HG02884 (cell line): ENCODE data around the gene ARNT2.

ENCODE experiments used
- ATAC-seq: cut with Tn5 transposase; IDR thresholded peaks from one replicate; pipeline ENCODE4 v1.9.1; 2021; ENCODE audit warnings: mild to moderate bottlenecking, moderate library complexity; ENCODE audit not compliant: unreplicated experiment

Gene ARNT2

DNA sequence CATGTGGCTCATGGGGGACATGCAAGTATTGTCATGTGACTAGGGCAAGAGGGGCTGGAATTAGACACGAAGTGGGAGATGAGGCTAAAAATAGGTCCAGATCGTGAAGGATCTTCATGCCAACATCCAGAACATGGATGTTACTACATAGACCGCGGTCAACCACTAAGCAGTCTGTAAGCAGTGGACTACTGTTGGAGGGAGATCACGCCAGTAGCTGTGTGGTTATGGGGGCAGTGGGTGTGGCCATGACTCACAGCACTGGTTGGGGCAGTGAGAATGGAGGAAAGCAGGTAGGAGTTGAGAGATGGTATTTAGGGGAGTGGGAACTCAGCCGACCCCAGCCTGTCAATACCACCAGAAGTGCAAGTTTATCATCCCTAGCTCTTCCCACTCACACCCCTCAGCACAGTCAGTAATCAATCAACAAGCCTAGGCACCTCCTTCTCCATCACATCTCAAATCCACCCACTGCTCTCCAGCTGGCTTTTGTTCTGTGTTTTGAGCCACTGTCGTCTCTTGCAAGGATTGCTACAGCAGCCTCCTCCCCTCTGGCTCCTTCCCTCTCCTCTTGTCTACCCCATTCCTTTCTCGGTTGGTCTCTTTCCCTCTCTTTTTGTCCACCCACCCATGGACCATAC lies 183.8 kb downstream of the ARNT2 start:
- ATAC-seq = no peak

DNA sequence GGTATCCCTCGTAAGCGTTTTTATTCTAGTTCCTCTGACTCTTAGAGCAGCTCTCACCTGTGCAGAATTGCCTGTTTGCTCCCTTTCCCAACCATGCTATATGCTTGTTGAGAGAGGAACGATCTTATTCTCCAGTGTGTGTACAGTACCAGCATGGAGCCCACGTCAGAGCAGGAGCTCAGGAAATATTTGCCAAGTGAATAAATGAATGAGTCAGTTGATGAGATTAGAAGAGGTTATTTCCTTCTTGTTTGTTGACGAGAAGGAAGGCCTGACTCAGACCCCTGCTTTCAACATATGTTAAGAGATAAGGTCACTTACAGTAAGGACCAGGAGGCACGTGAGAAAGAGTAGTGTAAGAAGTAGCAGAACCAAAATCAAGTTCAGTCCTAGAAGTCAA lies 184.6 kb downstream of the ARNT2 start:
- ATAC-seq = no peak

DNA sequence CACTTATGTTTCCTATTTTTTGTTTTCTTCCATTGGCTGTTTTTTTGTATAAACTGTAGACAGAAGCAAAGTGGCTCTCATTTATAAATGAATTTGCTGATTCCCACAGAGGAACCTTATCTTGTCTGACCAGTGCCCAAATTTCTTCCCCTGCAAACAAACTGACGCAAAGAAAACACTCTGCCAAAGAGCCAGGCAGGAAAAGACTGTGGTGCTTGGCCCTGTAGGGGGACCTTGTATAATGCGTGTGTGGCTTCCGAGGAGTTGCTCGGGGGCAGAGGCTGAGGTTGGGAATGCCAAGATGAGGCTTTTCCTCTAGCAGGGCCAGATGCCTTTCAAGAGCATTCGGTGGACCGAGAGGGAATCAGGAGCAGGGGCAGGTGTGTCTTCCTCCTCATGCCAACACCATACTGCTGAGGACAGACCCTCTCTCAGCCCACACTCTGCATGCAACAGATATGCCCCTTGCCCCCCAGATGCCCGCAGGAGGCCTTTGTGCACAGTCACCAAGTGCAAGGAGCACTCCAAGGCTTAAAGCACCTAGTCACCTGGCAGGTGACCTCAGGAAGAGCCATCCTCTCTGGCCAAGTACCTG lies 186.7 kb downstream of the ARNT2 start:
- ATAC-seq = no peak

DNA sequence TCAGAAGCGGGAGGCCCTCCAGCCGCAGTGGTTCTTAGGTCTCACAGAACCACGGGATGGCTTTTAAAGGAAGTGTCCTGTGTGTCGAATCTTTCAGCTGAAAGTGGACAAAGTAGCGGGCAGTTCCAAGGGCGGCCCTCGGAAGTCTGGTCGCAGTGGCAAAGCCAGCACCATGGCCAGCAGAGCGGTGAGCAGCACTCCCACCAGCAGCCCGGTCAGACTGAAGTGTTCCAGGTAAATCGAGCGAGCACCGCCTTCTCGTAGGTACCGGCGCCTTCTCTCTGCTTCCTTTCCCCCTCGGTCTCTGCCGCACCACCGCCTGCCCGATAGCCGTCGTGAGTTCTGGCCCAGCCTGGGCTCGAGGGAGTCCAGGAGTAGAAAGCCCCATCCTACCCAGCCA lies 187.3 kb downstream of the ARNT2 start:
- ATAC-seq = no peak

DNA sequence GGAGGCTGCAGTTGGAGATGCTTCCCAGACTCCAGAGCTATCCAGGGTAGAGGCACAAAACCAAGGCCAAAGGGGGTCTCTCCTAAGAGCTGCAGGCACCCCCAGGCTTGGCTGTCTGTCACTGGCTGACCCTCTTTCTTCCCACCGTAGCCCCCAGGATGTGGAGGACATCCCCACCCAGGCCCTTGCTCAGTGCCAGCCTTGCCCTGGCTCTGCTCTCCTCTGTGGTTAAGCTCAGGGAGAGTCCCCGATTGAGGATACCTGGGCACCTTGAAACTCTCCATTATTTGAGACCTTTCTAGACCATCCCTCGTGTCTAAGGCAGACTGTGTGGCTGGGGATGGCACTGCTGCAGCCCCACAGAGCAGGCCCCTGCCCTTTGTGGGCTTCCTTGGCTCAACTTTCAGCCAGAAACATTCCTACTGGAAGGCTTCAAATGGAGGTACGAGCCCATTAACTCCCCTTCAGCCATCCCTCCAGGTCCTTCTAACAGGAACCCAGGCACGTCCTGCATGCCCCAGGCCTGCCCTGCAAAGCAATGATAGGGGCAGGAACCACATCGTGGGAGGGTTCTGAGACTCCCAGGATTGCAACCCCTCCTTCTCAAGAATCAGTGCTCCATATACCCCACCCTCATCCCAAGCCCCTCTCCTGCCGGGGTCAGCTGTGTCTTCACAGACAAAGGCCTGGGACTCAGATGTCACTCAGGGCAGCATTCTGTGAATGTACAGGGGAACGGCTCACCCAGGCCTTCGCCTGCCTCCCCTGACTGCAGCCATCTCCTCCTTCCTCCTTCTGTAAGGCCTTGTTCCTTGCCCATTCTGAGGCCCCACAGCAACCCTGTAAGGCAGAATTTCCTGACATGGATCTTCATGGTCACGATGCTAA lies 188.0 kb downstream of the ARNT2 start:
- ATAC-seq = no peak

DNA sequence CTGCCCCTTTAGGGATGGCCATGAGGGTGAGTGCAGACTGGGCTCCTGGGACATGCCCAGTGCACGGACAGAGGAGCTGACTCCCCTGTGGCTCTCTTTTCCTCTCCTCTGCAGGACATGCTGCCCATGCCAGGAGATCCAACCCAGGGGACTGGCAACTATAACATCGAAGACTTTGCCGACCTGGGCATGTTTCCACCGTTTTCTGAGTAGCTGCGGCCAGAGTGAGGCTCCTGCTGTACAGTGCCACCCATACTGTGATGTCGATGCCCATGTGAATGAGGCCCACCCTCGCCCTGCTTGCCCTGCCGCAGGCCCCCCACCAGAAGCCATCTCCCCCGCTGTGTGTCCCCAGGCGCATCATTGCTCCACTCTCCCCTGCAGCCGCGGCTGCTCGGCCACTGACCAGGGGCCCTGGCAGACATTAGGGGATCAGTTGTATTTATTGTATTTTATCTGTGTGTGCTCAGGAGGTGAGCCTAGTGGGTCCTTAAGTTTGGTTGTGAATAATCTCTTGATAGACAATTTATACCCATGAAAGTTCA lies 189.4 kb downstream of the ARNT2 start:
- no peak for ATAC-seq

DNA sequence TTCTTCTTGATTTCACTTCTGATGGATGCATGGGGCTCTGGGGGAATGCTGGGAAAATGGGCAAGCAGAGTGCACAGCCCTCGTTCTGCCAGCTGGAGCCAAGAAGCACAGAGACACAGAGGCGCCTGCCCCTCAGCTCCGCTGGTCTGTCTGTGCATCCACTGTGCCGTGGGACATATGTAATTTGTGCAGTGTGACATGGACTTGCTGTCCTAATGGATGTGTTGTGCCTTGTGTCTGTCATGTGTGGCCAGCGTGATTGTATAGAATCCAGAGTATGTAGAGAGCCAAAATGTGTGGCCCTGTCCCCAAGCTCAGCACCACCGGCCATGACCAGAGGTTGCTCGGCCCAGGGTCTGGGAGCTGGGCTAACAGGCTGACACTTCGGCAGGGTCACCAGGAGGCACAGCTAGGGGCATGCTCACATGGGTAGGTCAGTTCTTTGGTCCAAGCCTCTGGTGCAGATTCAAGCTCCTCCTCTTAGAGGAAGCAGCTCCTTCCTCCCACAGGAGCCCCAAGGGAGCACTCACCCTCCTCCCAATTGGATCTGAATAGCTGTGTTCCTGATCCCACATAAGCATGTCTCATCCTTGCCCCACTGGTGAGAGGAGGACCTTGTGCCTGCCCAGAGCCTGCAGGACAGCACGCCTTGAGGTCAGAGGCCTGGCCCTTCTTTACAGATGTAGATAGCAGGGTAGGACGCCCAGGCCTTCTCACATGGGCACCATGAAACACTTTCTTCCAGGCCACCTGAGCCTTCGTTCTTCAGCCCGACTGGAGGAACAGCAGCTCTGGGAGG lies 190.1 kb downstream of the ARNT2 start:
- no peak for ATAC-seq

DNA sequence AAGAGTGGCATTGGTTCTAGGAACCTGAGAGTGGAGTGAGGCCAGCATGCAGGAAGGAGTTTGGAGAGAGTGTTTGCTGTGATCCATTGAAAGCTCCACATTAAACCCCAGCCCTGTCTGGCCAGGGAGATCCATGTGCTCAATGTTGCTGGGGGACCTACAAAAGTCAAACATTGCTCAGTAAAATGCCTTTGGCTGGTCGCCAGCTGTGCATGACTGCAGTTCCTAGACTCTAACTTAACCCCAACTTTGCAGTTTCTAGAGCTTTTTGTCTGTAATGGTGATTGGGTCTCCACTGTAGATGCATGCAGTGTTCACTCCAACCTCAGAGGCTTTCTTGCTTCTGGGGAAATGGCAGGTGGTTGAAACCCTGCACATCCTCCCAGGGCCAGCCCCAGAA lies 191.2 kb downstream of the ARNT2 start:
- ATAC-seq = no peak

DNA sequence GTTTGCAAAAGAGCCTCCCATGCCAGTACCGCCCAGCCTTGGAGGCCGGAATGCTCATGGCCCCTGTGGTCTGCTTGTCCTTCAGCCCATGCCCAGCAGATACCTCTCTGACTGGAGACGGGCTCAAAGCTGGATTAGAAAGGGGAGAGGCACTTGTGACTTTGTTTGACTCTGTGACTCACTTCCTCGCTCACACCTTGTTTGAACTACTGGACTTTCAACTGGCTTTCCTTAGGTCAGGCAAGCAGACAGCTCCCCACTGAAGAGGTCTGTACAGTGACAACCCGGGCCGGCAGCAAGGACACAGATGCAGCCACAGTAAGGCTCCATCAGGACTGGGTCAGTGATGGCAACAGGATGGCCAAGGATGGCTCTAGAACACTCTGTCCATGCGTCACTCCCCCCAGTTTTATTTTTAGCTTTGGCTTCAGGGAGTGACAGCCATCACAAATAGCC lies 192.4 kb downstream of the ARNT2 start:
- no peak for ATAC-seq

DNA sequence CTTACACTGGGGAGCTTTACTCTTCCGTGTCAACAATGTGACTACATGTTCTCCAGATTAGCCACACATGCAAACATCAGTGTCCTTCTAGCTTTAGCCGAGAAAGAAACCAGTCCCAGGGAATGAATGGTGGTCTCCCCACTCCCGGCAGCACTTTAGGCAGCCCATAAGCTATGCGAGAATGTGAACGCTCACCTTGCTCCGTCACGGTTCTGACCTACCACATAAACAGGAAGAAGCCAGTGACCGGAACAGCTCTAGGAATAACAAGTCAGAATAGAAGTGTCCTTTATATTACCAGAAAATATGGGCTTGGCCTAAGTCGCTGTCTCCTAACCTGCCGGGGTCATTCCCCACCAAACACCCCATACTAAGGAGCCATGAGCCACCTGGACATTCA lies 192.9 kb downstream of the ARNT2 start:
- no peak for ATAC-seq

DNA sequence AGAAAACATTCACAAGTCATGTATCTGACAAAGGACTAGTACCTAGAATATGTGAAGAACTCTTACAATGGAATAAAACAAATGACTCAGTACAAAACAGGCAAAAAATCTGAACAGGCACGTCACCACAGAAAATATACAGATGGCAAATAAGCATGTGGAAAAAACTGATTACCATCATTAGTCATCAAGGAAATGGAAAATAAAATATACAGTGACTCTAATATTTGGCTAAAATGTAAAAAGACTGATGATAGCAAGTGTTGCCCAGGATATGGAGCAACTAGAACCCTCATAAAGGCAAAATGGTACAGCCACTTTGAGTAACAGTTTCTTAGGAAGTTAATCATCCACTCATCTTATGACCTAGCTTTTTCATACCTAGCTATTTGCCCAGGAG lies 195.2 kb downstream of the ARNT2 start:
- ATAC-seq = no peak

DNA sequence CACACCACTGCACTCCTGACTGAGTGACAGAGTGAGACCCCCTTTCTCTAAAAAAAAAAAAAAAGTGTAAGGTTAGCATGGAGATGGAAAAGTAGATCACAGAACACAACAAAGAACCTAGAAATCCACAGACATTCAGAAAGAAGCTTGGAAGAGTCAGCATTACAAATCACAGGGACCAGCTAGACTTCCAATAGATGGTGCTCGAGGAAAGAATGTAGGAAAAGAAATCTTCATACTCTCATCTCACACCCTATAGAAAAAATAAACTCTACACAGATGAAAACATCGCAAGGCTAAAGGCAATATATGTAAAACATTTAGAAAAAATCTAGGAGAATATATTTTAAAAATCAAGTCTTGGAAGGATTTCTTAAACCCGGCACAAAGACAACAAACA lies 196.4 kb downstream of the ARNT2 start:
- ATAC-seq = no peak

DNA sequence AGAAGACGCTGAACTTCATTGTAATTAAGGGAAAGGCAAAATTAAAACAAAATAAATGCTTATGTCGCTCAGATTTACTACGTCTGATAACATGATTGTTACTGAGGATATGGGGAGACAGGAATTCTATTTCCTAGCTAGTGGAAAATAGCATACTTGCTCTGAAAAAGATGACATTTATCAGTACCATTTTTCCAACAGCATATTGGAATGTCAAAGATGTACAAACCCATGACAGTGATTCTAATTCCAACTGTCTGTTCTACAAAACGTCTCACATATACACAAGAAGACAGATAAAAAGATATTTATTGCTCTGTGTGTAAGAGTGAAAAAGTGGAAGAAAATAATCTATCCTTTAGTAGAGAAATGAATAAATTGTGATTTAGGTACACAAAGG lies 197.1 kb downstream of the ARNT2 start:
- ATAC-seq = no peak

DNA sequence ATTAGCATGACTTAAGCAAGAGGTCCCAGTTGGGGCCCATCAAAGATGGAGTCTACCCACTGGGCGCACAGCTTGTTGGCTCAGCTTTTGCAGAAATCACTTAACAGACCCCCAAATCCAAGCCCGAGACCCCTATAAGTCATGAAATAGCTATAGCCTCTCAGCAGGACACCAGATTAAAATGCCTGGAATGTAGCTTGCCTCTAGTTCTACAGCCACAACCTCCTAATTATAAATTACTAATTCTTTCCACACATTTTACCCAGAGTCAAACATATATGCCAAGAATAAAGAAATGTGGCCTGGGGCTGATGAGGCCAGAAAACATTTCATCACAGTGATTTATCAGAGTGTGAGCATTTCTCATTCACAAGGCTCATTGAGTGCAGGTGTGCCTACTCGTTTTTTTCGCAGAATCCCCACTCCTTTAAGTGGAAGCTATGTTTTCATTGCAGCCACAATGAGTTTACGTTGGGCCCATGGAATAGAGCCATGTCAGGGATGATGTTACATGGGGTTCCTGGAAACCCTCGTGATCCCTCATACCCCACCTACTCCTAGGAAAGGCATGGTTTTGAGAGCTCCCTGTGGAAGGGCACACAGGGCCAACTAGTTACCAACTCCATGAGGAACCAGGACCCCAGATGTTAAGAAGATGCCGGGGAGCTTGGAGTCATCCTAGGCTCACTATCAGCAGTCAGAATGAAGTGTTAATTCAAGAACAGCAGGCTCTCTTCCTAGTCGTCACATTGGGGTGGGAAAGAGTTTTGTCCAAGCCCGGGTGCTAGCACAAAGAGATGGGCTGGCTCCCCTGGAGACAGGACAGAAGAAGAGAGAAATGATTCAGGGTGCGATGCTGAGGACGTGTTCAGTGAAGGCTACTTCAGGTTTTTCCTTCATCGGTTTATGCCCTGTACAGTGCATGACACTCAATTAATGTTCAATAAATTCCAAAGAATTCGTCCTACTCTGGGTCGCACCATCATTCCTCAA lies 200.7 kb downstream of the ARNT2 start:
- ATAC-seq = no peak

DNA sequence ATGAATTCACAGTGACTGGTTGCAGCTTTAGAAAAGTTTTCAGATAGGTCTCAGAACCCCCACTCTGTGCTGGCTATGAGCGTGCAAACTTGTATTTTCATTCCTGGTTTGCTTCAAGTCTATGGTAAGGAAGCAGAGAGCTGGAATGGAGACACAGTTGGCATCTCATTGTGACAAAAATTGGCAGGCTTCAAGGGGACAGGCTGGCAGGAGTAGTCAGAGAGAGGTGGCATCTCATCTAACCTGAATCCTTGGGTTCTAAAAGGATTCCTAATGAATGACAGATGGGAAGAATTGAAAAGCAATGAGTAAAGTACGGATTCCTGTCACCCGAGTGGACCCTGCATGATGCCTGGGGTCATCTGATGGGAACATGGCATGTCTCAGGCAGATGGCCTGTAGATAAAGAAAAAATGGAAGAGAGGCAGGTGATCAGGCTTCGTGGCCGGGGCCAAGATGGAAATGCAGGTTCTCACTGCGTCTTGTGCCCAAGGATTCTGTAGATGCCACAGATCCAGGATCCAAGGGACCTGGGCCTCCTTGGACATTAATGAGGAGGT lies 201.5 kb downstream of the ARNT2 start:
- no peak for ATAC-seq

DNA sequence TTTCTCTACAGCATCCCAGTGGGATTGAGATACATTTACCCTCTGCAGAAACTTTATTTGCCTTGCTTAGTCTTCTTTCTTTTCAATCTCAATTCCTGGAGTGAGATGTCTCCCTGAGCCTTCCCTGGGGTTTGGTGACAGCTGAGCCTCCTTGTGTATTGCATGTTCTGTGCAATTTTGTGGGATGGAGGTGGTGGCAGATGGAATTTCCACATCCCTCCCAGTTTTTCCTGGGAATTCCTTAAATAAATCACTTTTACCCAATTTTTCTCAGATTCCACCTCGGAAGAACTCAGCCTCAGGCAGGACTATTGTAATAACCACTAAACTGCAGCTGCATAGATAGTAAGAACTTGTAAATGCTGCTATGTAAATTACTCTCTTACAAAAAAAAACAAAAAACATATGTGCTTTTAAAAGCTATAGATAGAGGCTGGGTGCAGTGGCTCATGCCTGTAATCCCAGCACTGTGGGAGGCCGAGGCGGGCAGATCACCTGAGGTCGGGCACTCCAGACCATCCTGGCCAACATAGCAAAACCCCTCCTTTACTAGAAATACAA lies 202.4 kb downstream of the ARNT2 start:
- ATAC-seq = no peak

DNA sequence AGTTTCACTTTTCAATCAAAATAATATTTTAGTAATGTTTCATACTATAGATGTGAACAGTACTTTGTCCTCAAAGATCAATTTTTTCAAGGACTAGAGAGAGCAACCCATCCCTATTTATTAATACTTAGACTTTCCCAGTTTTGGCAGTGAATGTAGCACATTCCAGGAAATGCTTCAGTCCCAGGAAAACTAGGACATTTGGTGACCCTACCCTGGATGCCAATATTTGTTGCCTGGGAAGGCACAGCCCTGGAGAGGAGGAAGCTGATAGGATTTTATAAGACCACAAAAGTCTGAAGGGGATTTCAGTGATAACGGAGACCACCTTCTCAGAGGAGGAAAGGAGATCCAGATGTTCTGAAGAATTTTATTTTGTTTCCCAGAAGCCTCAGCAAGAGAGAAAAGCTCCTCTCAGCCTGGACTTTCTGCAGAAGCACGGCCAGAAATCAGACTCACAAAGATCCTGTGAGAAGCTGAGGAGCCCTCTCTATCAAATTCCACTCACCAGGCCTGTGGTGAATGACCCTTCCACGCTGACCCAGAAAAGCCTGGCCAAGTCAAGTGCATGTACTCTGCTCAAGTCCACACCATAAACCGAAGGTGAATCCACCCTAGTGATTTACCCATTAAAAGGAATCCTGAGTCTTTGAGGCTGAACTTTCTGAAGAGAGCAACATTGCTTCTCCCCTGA lies 203.3 kb downstream of the ARNT2 start:
- no peak for ATAC-seq

DNA sequence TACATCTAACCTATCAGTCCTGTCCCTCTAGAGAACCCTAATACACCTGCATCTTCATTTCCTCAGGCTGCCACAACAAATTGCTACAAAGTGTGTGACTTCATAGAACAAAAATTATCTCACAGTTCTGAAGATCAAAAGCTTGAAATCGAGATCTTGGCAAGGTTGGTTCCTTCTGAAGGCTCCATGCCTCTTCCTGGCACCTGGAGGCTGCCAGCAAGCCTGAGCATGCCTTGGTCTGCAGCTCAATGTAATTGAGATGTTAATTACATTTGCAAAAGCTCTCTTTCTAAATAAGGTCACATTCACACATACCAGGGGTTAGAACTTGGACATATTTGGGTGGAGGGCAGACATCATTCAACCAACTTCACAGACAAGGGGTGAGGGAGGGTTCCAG lies 204.5 kb downstream of the ARNT2 start:
- ATAC-seq = no peak

DNA sequence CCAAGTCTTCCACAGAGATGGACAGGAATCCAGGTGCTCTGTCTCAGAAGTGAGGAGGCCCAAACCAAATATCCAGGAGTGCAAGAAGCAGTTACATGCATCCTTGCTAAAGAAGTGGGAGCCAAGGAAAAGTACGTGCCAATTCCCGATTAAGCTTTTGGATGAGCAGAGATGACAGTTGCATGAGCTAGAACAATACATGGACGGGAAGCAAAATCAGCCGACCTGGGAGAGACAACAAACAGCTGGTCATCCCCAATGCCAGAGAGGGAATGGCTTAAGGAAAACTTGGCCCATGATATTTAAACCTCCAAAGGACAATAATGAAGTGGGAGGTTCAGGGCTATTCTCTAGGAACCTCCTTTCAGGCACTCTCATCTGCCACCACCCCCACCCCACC lies 204.9 kb downstream of the ARNT2 start:
- ATAC-seq = no peak
